Activated CD4-positive, alpha-beta T cell treated with anti-CD3 and anti-CD28 coated beads, Interleukin-10, Interleukin-2, amounts not matched to agents 100 ng/mL and 50 ng/mL, durations not matched to agents 16 hours and 8 hours (primary cell): Measurements from ENCODE around the gene GAK.
"Not testable (repeated sequence)": the region's sequence is repeated elsewhere in the genome, so short reads cannot be mapped to it uniquely, and the experiment has no call there.

Source experiments
- DNase-seq: peaks from one replicate; pipeline ENCODE4 v3.0.0-alpha.2; 2020

Gene GAK

DNA sequence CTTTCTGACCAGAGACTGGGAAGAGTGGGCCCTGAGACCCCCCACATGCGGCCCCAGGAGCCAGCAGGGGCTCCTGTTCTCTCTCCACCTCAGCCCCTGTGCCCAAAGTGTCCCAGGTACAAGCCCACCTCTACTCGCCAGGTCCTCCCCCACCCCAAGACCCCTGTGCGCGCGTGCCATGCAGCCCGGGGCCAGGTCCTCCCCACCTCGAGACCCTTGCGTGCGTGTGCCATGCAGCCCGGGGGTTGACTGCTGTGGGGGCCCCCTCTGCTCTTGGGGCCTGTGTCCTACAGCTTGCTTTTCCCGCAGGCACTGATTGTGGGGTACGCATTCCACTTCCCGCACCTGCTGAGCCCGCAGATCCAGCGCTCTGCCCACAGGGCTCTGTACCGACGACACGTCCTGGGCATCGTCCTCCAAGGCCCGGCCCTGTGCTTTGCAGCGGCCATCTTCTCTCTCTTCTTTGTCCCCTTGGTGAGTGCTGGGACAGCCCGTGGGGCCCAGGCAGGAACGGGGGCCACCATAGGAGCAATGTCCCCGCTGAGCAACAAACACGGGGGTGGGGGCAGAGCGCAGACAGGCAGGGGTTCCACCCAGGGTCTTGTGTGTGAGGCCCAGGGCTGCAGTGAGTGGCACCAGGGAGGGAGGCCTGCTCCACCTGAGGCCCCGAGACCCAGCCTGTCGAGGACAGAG is 20.9 kb upstream of the GAK start:
- no peak for DNase-seq

DNA sequence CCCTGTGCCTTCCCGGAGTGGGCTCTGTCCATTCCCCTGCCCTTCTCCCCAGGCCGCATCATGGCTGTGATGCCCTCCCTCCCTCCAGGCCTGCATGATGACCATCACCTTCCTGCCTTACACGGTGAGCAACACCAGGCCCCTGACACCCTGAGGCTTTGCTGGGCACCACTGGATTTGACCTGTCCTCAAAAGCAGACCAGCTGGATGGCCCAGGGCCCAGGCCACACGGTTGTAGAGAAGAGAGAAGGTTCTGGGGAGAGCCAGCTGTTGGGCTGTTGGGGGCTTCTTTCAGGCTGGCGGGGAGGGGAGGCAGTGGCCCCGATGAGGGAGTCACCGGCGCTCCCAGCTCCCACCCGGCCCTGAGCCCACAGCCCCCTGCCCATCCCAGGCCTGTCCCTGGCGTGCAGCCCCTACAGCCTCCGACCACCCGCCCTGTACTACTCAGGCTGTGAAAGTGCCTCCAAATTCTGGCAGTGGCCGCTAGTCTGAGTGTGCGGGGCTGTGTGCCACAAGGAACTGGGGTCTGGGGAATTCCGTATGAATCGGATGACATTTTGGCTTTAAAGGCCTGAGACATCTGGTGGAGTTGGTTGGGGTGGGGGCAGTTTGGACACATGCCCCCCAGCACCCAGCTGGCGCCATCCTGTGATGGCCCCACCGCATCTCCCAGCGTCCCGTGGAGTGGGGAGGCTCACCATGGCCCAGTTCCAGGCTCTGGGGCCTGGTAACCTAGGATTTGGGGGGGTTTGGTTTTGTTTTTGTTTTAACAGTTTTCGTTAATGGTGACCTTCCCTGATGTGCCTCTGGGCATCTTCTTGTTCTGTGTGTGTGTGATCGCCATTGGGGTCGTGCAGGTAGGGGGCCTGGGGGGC is 19.7 kb upstream of the GAK start:
- DNase-seq = no peak

GRCh38 chr4:951186-951585 is 19.1 kb upstream of the GAK start:
- DNase-seq = no peak

DNA sequence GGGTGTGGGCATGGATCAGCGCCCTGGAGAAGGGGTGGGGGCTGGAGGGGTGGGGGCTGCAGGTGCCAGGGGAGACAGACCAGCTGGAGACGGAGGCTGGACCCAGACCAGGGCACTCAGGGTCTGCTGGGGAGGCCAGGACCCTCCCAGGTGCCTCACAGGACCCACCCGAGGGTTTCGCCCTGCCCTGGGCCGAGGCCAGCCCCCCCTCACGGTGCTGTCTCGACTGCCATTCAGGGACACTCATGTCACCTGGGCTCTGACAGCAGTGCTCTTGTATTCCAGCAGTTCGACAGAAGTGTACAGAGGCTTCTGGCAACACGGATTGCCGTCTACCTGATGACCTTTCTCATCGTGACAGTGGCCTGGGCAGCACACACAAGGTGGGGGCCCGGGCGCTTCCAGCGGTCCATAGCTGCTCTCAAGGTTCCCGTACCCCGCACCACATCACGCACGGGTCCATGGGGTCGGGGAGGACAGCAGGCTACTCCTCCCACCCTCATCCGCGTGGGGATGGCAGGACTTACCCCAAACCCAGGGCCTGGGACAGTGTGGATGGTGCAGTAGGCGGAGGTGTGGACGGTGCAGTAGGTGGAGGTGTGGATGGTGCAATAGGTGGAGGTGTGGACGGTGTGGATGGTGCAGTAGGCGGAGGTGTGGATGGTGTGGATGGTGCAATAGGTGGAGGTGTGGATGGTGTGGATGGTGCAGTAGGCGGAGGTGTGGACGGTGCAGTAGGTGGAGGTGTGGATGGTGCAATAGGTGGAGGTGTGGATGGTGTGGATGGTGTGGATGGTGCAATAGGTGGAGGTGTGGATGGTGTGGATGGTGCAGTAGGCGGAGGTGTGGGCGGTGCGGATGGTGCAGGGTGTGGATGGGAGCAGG is 18.3 kb upstream of the GAK start:
- DNase-seq = no peak

- DNase-seq = no peak
Measured at GRCh38 chr4:949656-950055, 17.5 kb upstream of the GAK start.

- no peak for DNase-seq
Measured at GRCh38 chr4:948936-949300, 16.8 kb upstream of the GAK start.

GRCh38 chr4:948101-948935 is 16.2 kb upstream of the GAK start:
- no peak for DNase-seq

DNA sequence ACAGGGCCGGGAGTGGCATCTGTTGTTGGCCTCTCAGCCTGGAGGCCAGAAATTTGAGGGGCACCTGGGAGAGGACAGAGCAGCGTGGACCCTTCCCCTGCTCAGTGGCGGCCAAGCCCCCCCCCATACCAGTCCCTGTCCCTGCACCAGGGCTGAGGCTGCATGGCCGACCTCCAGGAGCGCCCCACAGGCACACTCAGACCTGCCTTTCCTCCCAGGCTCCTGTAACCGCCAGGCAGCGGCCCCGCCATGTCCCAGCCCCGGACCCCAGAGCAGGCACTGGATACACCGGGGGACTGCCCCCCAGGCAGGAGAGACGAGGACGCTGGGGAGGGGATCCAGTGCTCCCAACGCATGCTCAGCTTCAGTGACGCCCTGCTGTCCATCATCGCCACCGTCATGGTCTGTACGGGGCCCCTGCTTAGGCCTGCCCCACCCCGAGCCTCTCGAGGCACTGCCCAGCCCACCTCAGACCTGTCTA is 15.4 kb upstream of the GAK start:
- DNase-seq = no peak

DNA sequence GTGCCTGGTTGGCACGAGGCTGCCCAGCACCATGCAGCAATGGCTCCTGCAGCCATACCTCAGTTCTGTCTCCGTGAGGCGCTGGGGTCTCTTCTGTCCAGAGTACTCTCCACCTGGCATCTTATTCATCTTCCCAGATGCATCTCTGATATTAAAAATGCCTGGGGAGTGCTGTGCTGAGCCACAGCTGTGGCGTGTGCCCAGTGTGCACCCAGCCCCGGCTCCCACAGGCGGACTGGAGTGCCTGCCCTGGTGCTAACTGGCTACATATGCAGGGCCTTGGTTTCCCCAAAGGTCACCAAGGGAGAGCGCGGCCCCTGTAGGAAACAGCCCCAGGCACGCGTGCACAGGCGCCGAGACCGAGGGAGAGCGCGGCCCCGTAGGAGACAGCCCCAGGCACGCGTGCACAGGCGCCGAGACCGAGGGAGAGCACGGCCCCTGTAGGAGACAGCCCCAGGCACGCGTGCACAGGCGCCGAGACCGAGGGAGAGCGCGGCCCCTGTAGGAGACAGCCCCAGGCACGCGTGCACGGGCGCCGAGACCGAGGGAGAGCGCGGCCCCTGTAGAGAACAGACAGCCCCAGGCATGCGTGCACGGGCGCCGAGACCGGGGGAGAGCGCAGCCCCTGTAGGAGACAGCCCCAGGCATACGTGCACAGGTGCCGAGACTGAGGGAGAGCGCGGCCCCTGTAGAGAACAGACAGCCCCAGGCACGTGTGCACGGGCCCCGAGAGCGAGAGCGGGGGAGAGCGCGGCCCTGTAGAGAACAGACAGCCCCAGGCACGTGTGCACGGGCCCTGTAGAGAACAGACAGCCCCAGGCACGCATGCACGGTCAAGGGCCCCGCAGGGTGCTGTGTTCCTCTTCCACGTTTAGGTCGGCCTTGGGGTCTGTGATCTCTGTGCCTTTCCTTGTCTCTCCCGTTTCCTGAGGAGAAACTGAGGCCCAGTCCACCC is 14.7 kb upstream of the GAK start:
- no peak for DNase-seq

GRCh38 chr4:946103-946450 is 14.0 kb upstream of the GAK start:
- DNase-seq = no peak

- DNase-seq = no peak
Measured at GRCh38 chr4:945274-946102, 13.4 kb upstream of the GAK start.

DNA sequence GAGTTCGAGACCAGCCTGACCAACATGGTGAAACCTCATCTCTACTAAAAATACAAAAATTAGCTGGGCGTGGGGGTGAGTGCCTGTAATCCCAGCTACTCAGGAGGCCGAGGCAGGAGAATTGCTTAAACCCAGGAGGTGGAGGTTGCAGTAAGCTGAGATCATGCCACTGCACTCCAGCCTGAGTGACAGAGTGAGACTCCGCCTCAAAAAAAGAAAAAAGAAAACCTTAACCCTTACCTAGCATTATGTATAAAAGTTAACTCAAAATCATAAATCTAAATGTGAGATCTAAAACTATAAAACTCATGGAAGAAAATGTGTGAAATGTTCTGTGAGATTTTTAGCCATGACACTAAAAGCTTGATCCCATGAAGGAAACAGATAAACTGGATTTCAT is 7.4 kb upstream of the GAK start:
- not testable (repeated sequence) for DNase-seq

- no peak for DNase-seq
Measured at GRCh38 chr4:932713-933070, 576 bp upstream of the GAK start.

DNA sequence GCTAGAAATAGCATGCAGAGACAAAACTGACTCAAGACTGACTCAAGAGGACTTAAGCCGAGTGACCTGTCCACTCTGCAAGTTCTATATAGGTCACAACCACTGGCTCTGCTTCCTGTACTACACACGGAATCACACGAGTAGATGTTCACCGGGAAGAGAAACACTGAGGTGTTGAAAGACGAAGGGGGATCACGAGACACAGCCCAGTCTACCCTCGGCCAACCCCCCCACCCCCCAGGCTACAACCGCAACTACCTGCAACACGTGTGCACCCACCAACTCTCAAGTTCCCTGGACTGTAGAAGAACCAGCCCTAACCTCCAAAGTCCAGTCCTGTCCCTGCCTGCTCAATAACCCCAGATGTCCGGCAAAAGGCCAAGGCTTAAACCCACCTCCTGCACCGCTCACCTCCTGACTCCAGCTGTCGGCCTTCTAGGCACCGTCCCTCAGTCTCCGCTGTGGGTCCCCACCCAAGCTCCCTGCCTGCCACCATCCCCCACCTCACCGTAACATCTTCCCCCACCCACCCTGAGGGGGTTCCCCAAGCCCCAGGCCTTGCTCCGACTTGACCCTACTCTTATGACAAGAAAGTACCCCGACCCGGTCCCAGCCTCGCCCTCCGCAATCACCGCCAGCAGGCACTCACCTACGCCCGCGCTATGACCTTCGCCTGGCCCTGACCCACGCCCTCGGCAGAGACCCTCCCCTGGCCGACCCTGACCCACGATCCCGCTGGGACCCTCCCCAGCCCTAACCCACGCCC is 739 bp downstream of the GAK start:
- DNase-seq = no peak

DNA sequence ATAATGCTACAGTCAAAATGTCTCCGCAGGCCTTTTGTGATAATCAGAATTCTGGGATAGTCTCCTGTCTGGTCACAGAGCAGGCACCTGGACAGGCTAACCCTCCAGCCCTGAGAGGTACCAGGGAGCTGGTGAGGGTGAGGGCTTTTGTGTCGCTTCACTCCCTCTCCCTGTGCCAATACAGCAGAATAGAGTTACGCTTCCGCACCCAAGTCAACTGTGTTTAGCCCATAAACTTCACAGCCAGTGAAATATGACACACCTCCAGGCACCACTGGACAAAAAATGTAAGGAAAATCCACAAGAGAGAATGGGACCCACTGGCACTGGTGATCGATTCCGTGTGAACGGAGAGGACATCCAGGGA is 1.3 kb downstream of the GAK start:
- no peak for DNase-seq

- DNase-seq = no peak
Measured at GRCh38 chr4:930028-930551, 2.0 kb downstream of the GAK start.

- DNase-seq = no peak
Measured at GRCh38 chr4:929096-929765, 2.9 kb downstream of the GAK start.

DNA sequence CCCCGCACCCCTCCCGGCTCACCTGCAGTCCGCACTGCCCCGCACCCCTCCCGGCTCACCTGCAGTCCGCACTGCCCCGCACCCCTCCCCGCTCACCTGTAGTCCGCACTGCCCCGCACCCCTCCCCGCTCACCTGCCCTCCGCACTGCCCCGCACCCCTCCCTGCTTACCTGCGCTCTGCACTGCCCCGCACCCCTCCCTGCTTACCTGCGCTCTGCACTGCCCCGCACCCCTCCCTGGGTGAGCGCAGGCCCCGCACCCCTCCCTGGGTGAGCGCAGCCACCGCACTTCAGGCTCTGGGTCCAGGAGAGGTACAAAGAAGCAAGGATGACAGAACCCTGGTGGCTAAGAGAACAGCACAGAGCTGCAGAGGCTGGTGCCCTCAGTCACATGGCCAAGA is 4.5 kb downstream of the GAK start:
- not testable (repeated sequence) for DNase-seq

DNA sequence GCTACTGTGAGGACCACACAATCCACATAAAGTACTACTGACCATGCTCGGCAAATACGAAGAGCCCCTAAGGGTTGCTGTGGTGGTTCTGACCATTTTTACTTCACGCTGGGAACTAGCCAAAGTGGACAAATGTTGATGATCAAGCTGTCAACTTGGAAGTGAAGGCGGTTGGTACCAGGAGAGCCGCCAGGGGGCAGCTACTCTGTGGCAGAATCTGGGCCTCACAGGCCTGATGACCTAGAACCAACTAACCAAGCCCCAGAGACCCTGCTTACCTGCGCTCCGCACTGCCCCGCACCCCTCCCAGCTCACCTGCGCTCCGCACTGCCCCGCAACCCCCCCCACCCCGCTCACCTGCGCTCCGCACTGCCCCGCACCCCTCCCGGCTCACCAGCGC is 5.6 kb downstream of the GAK start:
- no peak for DNase-seq
